ENCODE data around the gene ASH1L.

DNA sequence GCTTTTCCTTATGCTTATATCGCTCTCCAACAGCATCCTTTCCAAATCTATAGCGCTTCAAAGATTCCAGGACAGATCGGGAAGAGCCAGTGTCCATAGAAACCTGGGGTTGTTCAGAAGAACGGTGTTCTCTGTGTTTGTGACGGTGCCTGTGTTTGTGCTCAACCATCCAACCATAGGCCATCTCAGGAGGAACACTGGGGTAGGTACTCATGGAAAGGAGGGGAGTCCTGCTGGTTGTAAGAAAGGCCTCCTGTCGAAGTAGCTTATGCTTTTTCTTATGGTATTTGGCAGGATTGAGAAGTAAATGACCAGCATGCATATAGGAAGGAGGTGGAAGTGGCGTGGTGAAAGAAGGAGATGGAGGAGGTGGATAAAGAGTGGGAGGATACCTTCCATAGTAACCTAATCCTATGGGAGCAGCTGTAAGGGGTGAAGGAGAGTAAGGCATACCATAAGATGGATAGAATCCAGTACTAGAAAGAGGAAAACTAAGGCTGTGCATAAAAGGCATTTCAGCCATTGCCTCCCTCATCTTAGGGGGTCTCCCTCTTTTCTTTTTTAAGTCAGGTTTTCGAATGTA lies 84.2 kb downstream of the ASH1L start:
- TF ChIP-seq, protein P1, sequence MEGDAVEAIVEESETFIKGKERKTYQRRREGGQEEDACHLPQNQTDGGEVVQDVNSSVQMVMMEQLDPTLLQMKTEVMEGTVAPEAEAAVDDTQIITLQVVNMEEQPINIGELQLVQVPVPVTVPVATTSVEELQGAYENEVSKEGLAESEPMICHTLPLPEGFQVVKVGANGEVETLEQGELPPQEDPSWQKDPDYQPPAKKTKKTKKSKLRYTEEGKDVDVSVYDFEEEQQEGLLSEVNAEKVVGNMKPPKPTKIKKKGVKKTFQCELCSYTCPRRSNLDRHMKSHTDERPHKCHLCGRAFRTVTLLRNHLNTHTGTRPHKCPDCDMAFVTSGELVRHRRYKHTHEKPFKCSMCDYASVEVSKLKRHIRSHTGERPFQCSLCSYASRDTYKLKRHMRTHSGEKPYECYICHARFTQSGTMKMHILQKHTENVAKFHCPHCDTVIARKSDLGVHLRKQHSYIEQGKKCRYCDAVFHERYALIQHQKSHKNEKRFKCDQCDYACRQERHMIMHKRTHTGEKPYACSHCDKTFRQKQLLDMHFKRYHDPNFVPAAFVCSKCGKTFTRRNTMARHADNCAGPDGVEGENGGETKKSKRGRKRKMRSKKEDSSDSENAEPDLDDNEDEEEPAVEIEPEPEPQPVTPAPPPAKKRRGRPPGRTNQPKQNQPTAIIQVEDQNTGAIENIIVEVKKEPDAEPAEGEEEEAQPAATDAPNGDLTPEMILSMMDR (IDR thresholded peaks at IDR 0.05; ENCODE audit: extremely low read depth in 1 of 2, insufficient read depth in 1 of 2, low read depth in 1 of 2, low read length in 2 of 2): no peak
- TF ChIP-seq JUN (IDR thresholded peaks at IDR 0.05; ENCODE audit: borderline replicate concordance, insufficient read depth, insufficient read length, low read depth) (no peak), POLR2A (IDR thresholded peaks at IDR 0.05; ENCODE audit: low read depth, low read length) (no peak), MYC (IDR thresholded peaks at IDR 0.05; ENCODE audit: low read depth, low read length) (no peak), EZH2 (IDR thresholded peaks at IDR 0.05; ENCODE audit: borderline replicate concordance, low read depth, low read length, severe bottlenecking) (no peak)
- TF ChIP-seq, protein P2, sequence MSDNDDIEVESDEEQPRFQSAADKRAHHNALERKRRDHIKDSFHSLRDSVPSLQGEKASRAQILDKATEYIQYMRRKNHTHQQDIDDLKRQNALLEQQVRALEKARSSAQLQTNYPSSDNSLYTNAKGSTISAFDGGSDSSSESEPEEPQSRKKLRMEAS (IDR thresholded peaks at IDR 0.05; ENCODE audit: insufficient read depth, insufficient read length): no peak

Data from endothelial cell of umbilical vein (primary cell).